Measurements from ENCODE around the gene XCR1.
"Not testable (repeated sequence)": the region's sequence is repeated elsewhere in the genome, so short reads cannot be mapped to it uniquely, and the experiment has no call there.

Gene XCR1

DNA sequence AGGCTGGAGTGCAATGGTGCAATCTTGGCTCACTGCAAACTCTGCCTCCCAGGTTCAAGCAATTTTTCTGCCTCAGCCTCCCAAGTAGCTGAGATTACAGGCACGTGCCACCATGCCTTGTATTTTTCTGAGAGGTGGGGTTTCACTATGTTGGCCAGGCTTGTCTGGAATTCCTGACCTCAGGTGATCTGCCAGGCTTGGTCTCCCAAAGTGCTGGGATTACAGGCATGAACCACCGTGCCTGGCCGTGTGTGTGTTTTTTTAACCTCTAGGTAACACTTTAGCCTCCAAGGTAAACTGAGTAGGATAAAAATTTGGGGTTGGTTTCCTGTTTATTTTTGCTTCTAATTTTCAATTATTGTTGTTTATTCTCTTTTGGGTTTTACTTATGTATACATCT, 10.8 kb upstream of the XCR1 start:
- not testable (repeated sequence) for DNase-seq

DNA sequence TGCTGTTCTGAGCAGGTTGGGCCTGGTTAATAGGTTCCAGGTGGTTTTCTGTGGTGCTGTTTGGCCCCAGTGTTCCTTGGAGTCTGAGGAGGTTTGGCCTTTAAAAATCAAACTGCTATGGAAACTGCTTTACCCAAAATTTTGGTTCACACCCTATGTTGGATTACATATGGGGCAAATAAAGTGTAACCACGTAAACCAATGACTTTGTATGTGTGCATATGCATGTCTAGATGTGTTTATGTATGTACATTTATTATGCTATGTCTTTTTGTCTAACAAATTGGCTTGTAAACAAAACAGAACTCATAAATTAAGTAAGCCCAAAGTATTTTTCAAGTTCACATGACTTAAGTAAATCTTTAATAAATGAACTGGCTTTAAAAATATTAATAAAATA, 8.9 kb upstream of the XCR1 start:
- DNase-seq, result no peak

DNA sequence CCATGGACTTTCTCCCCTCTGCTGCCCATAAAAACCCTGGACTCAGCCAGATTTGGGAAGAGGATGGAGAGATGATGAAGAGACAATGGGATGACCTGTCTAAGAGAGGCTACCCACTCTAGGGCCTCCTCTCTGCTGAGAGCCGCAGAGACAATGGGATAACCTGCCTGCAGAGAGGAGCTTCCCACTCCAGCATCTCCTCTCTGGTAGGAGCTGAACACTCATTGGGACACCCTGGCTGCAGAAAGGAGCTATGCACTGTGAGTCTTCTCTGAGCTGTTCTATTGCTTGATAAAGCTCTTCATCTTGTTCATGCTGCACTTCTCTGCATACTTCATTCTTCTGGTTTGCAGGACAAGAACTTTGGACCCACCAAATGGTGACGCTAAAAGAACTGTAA, 4.5 kb upstream of the XCR1 start:
- no peak for DNase-seq

DNA sequence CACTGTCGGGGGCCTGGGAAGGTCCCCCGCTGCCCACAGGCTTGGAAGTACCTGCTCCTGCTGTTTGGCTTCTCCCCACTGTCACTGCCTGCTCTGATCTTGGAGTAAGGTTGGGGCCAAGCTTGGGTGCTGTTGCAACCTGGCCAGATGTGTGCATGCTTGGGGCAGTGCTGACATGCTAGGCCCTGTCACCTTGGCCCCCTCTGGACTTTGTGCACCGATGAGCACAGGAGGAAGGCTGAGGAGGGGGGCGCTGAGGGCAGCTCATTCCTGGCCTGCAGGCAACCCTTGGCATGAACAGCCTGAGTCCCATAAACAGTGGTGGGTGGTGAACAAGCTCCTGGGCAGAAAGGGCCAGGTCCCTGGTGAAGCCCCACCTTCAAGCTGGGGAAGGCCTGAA, 4.0 kb upstream of the XCR1 start:
- no peak for DNase-seq

DNA sequence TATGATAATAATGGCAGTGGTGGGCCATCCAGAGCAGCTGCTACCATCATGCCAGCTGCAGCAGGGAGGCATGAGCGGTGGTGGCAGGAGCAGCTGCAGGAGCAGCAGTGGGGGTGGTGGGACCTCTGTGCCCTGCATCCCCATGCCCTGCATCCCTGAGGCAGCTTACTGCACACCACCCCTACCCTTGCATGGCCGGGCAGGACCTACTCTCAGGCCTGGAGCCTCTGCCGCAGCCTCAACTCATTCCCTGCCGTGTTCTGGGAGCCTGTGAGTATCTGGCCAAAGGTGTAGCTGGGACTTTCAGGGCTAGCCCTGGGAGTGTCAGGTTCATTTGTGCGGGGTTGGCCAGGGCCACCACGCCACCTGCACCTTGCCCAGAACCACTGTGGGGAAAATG, 3.3 kb upstream of the XCR1 start:
- DNase-seq, result no peak

DNA sequence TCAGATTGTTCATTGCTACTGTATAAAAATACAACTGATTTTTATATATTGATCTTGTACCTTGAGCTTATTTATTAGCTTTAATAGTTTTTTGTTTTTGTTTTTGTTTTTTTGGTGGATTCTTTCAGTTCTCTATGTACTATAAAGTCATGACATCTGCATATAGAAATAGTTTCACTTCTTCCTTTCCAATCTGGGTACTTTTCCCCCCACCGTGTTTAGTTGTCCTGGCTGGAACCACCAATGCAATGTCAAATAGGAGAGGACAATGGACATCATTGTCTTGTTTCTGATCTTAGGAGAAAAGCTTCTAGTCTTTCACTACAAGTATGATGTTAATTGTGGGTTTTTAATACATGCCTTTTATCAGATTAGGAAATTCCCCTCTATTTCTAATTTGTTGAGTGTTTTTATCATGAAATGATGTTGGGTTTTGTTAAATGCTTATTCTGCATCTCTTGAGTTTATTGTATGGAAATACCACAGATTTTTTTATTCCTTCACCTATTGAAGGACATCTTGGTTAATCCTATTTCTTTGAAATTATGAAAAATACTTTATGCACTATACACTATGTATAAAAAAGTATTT, 2.8 kb upstream of the XCR1 start:
- no peak for DNase-seq

DNA sequence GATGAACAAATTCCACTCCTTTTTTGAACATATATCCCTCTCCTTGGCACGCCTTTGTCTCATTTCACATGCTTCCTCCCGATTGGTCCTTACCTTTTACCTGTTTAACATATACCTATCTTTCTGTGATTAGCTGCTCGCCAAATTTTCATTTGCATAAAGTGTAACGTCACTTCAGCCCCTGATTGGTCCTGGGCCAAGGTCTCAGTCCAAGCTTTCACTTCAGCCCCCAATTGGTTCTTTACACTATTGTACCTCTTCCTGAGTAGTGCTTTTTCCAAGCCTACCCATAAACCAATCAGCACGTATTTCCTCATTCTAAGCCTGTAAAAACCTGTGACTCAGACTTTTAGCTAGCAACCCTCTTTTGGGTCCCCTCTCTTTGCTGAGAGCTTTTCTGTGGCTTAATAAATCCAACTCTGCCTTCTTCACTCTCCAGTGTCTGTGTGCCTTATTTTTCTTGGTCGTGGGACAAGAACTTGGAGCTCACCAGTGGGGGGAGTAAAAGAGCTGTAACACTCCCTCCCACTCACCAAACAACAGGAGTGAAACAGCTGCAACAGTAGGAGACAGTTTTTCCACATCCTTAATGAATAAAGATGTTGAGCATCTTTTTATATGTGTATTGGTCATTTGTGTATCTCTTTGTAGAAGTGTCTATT, 584 bp upstream of the XCR1 start:
- DNase-seq, result no peak

DNA sequence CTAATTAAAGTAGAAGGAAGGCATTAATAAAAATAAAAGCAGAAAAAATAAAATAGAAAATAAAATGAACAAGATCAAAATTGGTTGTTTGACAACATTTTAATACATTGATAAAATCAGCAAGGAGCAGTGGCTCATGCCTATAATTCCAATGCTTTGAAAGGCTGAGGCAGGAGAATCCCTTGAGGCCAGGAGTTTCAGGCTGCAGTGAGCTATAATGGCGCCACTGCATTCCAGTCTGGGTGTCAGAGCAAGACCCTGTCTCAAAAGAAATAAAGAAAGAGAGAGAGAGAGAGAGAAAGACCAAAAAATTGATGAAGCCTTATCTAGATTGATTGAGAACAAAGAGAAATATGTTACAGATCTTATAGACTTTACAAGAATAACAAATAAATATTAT, 2.1 kb downstream of the XCR1 start:
- DNase-seq, result no peak

DNA sequence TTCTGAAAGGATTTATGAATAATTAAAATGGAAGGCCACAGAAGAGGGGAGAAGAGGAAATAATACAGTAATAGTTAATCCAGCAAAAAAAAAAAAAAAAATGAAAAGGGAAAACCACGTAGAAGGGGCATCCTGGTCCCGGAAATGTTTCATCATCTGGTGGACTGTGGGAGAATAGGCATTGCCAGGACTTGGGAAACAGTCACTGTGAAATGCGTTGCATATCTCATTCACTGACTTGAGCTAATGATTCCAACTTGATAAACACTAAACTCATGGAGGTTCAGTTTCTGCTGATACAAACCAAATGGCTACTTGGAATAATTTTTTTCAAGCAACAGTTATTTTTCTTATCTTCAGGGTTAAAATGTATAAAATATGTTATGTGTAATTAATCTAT, 3.2 kb downstream of the XCR1 start:
- no peak for DNase-seq

DNA sequence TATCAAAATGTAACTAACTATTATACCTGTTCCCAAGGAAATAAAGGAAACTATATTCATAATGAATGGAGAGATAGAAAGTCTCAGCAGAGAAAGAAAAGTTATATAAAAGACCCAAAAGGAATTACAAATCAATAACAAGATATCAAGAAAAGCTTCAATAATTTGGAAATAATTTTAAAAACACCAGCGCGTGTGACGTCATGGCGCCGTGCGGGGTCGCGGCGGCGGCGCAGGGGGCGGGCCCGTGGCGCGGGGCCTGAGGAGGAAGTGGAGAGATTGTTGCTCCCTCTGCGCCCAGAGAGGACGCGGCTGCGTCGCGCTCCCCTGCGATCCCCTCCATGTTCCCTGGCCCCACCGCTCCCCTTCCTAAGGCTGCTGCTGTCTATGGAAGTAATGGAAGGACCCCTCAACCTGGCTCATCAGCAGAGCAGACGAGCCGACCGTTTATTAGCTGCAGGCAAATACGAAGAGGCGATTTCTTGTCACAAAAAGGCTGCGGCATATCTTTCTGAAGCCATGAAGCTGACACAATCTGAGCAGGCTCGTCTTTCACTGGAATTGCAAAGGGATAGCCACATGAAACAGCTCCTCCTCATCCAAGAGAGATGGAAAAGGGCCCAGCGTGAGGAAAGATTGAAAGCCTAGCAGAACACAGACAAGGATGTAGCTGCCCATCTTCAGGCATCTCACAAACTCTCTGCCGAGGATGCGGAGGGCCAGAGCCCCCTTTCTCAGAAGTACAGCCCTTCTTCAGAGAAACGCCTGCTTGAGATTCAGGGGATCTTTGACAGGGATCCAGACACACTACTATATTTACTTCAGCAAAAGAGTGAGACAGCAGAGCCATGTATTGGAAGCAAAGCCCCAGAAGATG, 4.1 kb downstream of the XCR1 start:
- no peak for DNase-seq

DNA sequence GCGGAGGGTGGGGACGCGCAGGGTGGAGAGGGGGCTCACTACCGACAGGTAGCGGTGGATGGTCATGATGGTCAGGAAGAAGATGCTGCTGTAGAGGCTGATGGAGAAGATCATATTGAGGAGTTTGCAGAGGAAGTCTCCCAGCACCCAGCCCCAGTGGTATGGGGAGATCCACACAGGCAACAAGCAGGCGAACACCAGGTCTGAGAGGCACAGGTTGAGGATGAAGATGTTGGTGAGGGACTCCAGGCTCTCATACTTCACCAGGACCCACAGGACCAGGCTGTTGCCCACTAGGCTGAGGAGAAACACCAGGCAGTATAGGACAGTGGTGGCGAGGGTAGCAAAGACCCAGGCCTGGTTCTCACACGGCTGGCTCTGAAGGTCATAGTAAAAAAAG, 5.8 kb downstream of the XCR1 start:
- no peak for DNase-seq

DNA sequence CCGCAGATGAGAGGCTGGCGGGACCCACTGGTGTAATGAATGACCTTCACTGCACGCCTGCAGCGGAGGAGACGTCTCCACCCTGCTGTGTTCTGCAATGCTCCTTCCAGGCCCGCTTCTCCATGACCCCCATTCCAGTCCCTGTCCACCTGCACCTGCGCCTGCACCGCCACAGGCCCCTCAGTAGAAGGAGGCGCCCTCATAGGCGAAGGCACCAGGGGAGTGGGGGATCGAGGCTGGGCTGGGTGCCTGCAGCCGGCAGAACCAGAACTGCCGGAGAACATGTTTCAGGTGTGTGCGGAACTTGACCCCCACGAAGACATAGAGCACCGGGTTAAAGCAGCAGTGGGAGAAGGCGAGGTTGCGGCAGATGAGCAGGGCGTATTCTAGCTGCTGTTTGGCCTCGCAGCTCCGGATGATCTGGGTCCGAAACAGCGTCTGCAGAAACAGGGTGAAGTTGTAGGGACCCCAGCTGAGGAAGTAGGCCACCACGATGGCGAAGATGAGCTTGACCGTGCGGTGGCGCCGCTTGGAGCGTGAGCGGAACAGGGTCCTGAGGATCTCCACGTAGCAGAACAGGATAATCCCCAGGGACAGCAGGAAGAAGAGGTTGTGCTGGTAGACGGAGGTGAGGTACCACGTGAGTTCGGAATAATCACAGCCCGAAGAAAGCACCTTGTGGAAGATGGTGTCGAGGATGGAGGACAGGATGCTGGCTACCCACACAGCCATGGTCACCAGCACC, 6.3 kb downstream of the XCR1 start:
- no peak for DNase-seq

DNA sequence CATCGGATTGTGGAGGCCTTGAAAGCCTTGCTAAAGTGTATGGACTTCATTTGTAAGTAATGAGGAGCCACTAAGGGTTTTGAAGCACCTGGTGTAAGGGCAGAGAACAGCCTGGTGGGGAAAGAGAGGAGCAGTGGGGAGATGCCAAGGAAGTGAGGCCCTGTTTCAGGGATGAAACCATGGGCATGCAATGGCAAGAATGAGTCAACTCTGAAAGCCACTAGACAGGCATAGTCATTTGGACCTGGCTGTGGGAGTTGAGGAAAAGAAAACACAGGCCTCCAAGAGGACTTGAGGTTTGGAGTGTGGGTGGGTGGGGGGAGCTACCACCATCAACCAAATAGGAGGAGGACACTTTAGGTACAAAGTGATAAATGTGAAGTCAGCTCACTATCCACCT, 7.6 kb downstream of the XCR1 start:
- DNase-seq, result no peak

DNA sequence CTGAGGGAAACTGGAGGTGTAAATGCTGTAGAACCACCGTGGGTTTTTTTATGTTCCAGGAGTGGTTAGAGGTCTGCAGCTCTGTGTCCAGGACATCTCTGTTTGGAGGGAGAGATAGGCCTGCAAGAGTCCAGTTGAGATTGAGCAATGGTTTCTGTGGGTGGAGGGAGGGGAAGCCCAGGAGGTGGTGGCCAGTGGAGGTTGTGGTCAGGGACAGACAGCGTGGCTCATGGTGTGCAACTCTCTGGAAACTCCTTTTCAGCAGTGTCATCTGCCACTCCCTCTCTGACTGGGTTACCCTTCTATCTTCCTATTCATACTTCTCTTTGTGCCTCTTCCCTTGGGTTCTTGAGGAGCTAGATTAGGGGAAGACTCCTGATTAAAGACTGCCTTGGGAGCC, 9.6 kb downstream of the XCR1 start:
- peak in 1 of 2 donors; percentile 65 for DNase-seq

DNA sequence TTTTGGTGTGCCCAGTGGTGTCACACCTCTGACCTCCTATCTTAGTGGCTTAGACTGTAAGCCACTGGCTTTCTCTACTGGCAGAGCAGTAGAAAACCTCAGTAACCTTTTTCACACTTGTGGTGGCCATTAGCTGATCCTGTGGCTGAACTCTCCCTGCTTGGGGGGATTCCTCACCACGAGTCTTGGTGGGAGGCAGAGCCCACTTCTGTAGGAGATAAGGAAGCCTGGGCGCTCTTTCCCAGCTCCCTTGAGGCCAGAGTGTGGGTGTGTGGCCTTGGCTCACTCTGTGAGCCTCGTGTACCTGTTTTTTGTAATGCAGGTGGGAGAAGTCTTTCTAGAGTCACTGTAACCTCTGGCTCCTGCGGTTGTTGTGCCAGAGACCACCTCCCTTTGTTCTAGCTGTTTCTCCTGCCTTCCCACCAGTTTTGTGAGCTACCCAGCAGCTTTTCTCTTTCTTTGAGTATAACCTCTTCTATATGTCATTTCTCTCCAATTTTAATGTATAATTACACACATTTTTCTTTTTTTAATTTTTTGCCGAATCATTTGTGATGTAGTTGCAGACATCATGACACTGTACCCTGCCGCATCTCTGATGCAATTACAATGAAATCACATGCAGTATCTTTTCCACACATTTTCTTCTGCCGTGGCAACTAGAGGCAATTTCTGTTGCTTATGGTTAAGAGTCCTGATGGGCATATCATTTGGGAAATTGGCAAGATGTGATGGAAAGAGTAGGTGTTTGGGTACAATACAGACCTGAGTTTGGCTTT, 13.8 kb downstream of the XCR1 start:
- no peak for DNase-seq

DNA sequence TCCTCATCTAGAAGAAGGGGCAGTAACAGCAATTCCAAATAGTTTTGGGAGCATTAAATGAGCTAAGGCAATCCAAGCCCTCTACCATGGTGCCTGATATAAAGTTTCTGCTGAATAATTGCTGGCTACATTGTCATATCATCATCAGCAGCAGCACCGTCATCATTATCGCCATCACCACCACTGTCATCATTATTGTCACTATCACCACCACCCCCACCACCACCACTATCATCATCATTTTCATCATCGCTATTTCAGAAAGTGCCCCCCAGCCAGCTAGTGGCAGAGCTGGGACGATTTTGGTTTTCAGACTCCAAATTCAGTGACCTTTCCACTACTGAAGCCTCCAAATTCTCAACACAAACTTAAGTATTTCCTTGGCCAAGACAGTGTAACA, 15.0 kb downstream of the XCR1 start:
- DNase-seq, result no peak

DNA sequence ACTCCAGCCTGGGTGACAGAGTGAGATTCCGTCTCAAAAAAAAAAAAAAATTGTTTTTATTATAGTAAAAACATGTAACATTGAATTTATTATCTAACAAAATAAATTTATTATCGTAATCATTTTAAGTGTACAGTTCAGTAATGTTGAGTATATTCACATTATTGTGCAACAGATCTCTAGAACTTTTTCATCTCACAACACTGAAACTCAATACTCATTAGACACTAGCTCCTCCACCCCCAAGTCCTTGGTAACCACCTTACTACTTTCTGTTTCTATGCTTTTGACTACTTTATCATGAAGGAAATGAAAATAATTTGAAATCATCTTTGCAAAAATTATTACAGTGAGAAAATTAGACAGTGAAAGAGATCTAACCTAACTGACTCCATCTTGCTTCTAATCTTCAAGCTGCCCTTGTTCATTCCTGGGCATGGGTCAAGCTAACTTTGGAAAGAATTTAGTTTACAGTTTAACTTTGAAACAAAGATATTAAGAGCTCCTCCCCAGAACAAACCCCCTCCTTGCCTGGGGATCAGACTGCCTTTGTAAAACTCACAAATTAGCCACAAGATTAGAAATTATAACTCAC, 16.7 kb downstream of the XCR1 start:
- DNase-seq, result no peak

DNA sequence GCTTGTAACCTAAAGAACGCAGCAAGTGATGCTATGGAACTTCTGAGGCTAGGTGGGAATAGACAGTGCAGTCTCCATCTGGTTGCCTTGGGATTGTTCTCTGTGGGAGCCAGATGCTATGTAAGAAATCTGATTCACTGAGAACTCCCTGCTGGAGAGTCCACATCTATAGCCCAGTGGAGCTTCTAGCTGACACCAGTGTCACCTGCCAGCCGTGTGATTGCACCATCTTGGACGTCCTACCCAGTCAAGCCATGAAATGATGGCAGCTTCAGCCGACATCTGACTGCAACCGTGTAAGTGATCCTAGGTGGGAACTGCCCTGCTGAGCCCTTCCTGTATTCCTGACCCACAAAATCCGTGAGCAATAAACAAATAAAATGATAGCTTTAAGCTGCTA, 19.2 kb downstream of the XCR1 start:
- DNase-seq, result no peak

DNA sequence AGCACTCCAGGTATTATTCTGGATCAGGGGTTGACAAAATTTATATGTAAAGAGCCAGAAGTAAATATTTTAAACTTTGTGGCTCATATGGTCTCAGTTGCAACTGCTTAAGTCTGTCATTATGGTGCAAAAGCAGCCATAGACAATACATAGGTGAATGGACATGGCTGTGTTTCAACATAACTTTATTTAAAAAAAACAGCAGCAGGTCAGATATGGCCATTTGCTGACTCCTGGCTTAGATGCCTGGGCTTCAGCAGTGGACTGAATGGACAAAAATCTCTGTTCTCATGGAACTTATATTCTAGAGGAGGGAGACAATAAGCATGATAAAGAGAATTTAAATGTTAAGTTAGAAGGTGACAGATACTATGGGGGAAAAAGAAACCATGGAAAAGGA, 20.0 kb downstream of the XCR1 start:
- no peak for DNase-seq

DNA sequence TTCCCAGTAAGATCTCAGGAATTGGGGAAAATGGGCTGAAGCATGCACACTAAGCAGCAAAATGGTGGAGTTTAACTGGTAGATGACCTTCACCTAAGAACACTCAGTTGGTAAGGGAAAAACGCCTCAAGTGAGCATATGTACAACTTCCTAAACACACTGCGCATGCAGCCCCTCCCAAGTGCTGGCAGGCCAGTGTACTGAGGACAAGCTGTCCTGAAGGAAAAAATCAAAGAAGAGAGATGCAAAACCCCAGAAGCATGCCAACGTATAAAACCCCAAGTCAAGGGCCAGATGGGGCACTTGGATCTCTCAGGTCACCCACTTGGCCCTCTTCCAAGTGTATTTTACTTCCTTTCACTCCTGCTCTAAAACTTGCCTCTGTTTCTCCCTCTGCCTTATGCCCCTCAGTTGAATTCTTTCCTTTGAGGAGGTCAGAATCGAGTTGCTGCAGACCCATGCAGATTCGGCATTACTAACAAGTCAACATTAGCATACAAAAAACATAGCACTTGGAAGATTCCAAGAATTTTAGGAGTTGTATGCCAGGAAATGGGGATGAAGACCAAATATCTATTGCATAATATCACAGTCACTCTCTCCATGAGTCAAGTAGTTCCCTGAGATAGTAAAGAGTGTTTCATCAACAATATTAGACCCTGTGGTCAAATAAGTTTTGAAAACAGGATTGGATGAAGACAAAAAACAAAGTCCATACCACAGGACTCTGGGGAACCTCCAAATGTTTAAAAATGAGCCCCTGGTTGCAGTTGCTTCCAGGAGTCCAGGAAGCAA, 20.8 kb downstream of the XCR1 start:
- no peak for DNase-seq

DNA sequence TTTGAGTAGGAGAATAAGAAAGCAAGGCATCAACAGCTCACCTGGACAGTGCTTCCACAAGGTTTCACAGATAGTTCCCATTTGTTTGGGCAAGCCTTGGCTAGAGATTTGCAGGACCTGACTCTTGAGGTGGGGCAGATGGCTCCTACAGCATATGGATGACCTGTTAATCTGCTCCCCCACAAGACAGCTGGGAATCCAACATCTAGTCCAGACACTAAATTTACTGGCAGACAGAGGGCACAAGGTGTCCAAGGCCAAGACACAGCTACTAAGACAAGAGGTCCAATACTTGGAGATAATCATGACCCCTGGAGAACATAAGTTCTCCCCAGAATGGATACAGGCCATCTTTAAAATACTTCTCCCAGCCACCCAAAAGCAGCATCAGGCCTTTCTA, 23.6 kb downstream of the XCR1 start:
- not testable (repeated sequence) for DNase-seq

Data from CD4-positive, alpha-beta T cell treated with Interleukin-4 for 1 hour (primary cell).